AG04450 (cell line): ENCODE data around the gene MID1. TPM values are rescaled to one million over a fixed set of nuclear protein-coding genes. Genes with fewer than 3 reads are reported as not detected.

Source experiments
- CTCF ChIA-PET: fragments of 300-600, 350-600 bp; formaldehyde crosslinking; extraction: SDS; loops from one replicate; lab custom pipeline; 2022; ENCODE audit warnings: antibody characterized with exemption, inconsistent platforms; lab: Charles Lee
- POLR2A ChIA-PET: fragments of 350-600 bp; formaldehyde crosslinking; extraction: SDS; loops from one replicate; lab custom pipeline; 2021; ENCODE audit warnings: antibody characterized with exemption, inconsistent platforms; lab: Yijun Ruan, JAX
- DNase-seq: peaks from one replicate; pipeline ENCODE4 v3.0.0-alpha.2; 2011; ENCODE audit warnings: low read depth, low spot score
- H3K27ac ChIP-seq: one replicate; pipeline ENCODE4 v1.5.1; 2012; ENCODE audit warnings: low read depth, low read length, control low read depth
- H3K27me3 ChIP-seq: one replicate; pipeline ENCODE4 v1.6.0; 2012; ENCODE audit warnings: low read length; ENCODE audit not compliant: control insufficient read depth, insufficient read depth
- H3K4me3 ChIP-seq: 2 replicates; pipeline ENCODE4 v1.5.1; 2011; ENCODE audit warnings: mild to moderate bottlenecking, low read depth, low read length, control low read depth
- H3K9me3 ChIP-seq: 2 replicates; pipeline ENCODE4 v1.5.1; 2012; ENCODE audit warnings: low read length; ENCODE audit not compliant: control insufficient read depth, insufficient read depth
- polyA plus RNA-seq: library from polyadenylated mRNA; depleted of rRNA; stranded (reverse); fragments of >200 nt; gene quantifications from 2 replicates; pipeline ENCODE4 v1.2.3, GENCODE V29; 2011
- TF ChIP-seq, protein P1 (sequence below): IDR thresholded peaks from 2 replicates; pipeline ENCODE4 v1.5.1; 2011; ENCODE audit warnings: low read depth, low read length, control low read depth, inconsistent platforms

The MID1 gene
- polyA plus RNA-seq, 1 experiment = 37.5 TPM

DNA sequence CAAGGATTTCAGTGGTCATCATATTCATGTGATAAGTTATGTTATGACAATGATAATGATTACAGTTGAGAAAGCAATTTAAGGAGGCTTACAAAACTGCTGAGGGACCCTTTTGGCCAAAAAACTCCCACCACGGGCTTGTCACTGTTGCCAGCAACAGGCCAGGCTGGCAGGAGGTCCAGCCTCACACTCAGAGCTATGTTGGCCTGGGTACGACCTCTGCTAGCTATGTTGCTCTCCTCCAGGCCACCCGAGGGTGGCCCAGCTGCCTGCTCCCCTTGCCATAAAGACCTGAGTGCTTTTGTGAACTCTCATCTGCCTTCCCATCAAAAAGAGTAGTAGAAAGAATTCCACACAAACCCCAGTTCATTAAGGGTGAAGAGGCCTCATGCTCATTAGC is 52.0 kb downstream of the MID1 start:
- H3K27ac ChIP-seq = no peak overlapping the region

DNA sequence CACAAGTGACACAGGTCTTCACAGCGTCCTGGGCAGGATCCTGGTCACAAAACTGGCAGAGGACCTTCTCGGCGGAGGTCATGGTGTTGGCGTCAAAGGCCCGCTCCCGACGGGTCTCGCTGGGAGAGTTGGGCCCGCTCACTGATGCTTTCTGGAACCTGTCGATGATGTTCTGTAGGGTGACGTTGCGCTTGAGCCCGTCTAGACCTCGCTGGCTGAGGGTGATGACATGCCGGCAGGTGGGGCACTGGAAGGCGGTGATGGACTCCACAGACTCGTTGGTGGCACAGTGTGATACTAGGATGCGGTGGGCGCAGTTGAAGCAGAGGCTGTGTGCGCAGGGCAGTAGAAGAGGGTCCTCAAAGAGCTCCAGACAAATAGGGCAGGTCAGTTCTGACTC is 53.2 kb downstream of the MID1 start:
- TF ChIP-seq, protein P1, sequence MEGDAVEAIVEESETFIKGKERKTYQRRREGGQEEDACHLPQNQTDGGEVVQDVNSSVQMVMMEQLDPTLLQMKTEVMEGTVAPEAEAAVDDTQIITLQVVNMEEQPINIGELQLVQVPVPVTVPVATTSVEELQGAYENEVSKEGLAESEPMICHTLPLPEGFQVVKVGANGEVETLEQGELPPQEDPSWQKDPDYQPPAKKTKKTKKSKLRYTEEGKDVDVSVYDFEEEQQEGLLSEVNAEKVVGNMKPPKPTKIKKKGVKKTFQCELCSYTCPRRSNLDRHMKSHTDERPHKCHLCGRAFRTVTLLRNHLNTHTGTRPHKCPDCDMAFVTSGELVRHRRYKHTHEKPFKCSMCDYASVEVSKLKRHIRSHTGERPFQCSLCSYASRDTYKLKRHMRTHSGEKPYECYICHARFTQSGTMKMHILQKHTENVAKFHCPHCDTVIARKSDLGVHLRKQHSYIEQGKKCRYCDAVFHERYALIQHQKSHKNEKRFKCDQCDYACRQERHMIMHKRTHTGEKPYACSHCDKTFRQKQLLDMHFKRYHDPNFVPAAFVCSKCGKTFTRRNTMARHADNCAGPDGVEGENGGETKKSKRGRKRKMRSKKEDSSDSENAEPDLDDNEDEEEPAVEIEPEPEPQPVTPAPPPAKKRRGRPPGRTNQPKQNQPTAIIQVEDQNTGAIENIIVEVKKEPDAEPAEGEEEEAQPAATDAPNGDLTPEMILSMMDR = no peak
- Histone ChIP-seq H3K9me3 (no peaks in the 10 kb centered on the region), H3K27ac (no peak overlapping the region), H3K4me3 (no peak overlapping the region), H3K27me3 (no peaks in the 10 kb centered on the region)
- CTCF ChIA-PET = no interaction called here
- no peak for DNase-seq
- POLR2A ChIA-PET = no interaction called here

More for the DNA sequence above, 52.0 kb downstream of the MID1 start:
- ChIA-PET POLR2A (no interaction called here), CTCF (no interaction called here)
- TF ChIP-seq, protein P1 = no peak
- DNase-seq = no peak
- H3K9me3 ChIP-seq = no peaks in the 10 kb centered on the region
- H3K27me3 ChIP-seq = no peaks in the 10 kb centered on the region
- H3K4me3 ChIP-seq = no peak overlapping the region

DNA sequence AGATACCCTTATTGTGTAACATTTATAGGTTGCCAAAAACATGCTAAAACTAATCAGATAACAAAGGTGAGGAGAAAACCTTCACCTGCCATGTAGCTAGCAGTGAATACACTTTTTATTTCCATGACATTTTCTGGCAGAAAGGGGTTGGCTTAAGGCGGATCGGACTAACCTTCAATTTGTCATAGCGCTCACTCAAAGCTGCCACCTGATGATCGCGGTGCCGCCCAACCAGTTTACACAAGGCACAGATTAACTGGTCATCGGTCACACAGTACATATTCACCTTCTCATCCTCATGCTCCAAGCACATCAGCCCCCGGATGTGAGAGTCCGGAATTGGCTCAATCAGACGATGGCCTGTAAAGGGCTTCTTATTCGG is 53.7 kb downstream of the MID1 start:
- TF ChIP-seq, protein P1 = no peak
- POLR2A ChIA-PET = no interaction called here

DNA sequence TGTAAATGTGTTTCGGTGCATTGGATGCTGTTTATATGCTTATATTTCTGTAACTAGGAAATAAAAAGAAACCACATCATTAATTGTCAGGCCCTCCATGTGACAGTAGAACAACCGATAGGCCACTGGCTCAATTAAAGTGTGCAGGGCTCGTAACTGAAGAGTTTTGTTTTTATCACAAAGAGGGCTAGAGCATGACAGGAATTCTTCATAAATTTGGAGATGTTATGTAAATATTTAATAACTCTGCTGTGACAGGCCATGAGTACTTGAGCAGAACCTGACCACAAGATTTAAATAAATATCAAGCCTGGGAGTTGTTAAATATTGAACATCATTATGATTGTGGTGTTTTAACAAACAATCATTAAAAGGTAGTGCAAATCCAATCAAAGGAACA is 55.9 kb downstream of the MID1 start:
- TF ChIP-seq, protein P1 = no peak
- CTCF ChIA-PET = no interaction called here
- Histone ChIP-seq H3K27ac (no peak overlapping the region), H3K9me3 (no peaks in the 10 kb centered on the region), H3K27me3 (no peaks in the 10 kb centered on the region), H3K4me3 (no peak overlapping the region)
- POLR2A ChIA-PET = no interaction called here
- DNase-seq = no peak

More for the DNA sequence above, 53.7 kb downstream of the MID1 start:
- Histone ChIP-seq H3K9me3 (no peaks in the 10 kb centered on the region), H3K27ac (no peak overlapping the region), H3K27me3 (no peaks in the 10 kb centered on the region), H3K4me3 (no peak overlapping the region)
- DNase-seq = no peak
- CTCF ChIA-PET = no interaction called here

DNA sequence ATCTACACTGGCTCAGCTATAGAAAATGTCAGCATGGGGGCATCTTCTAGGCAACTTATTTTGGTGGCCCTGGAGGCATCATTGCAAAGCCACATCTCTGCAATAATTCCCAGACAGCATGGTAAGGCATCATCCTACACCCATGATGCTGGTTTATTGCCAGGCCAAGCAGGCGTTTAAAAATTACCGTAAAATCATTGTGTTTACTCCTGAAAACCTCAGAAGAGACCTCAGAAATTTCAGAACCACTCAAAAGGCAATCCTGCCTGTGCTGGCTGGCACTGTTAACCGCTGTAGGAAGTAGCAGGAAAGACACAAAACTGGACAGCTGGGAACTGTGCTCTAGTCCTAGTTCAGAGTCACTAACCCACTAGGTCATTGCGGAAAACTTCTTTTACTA is 63.2 kb downstream of the MID1 start:
- H3K27me3 ChIP-seq = no peaks in the 10 kb centered on the region
- TF ChIP-seq, protein P1 = no peak
- no peak overlapping the region for H3K4me3 ChIP-seq
- H3K27ac ChIP-seq = no peak overlapping the region
- no peak for DNase-seq
- no peaks in the 10 kb centered on the region for H3K9me3 ChIP-seq
- CTCF ChIA-PET = no interaction called here
- POLR2A ChIA-PET = no interaction called here
